HEK293 (cell line): Measurements from ENCODE around the gene RAP1GAP.

Experiments used
- BCL6B ChIP-seq: fragments of 450-650 bp; formaldehyde crosslinking; IDR thresholded peaks from 2 replicates; pipeline ENCODE4 v1.5.1; 2017; ENCODE audit warnings: missing biosample characterization, missing genetic modification characterization
- EGR2 ChIP-seq: fragments of 450-650 bp; formaldehyde crosslinking; IDR thresholded peaks from 2 replicates; pipeline ENCODE4 v1.5.1; 2016; ENCODE audit warnings: low read depth, missing biosample characterization, missing genetic modification characterization
- FEZF1 ChIP-seq: fragments of 450-650 bp; formaldehyde crosslinking; IDR thresholded peaks from 2 replicates; pipeline ENCODE4 v1.5.1; 2016; ENCODE audit warnings: missing biosample characterization, missing genetic modification characterization
- GLIS1 ChIP-seq: fragments of 450-650 bp; formaldehyde crosslinking; IDR thresholded peaks from 2 replicates; pipeline ENCODE4 v1.5.1; 2016; ENCODE audit warnings: missing biosample characterization, missing genetic modification characterization
- HOXC10 ChIP-seq: sonication (generic); formaldehyde crosslinking; IDR thresholded peaks from 2 replicates; pipeline ENCODE4 v1.8.1; 2023; ENCODE audit warnings: mild to moderate bottlenecking, missing genetic modification reagents
- HOXD13 ChIP-seq: sonication (generic); formaldehyde crosslinking; IDR thresholded peaks from 2 replicates; pipeline ENCODE4 v1.8.0; 2022; ENCODE audit warnings: missing genetic modification reagents, borderline replicate concordance
- INSM2 ChIP-seq: fragments of 450-650 bp; formaldehyde crosslinking; IDR thresholded peaks from 2 replicates; pipeline ENCODE4 v1.5.1; 2016; ENCODE audit warnings: missing biosample characterization, missing genetic modification characterization
- PRDM6 ChIP-seq: fragments of 450-650 bp; formaldehyde crosslinking; IDR thresholded peaks from 2 replicates; pipeline ENCODE4 v1.5.1; 2017; ENCODE audit warnings: missing biosample characterization, missing genetic modification characterization
- ZBTB11 ChIP-seq: fragments of 450-650 bp; formaldehyde crosslinking; conservative IDR thresholded peaks from 2 replicates; pipeline ENCODE4 v1.5.1; 2016; ENCODE audit warnings: low read depth, missing biosample characterization, missing genetic modification characterization
- ZBTB26 ChIP-seq: fragments of 450-650 bp; formaldehyde crosslinking; optimal IDR thresholded peaks from 2 replicates; pipeline ENCODE3; 2016; ENCODE audit warnings: missing biosample characterization, mild to moderate bottlenecking, missing genetic modification characterization
- ZBTB44 ChIP-seq: fragments of 450-650 bp; IDR thresholded peaks from 2 replicates; pipeline ENCODE4 v1.5.1; 2018; ENCODE audit warnings: missing biosample characterization, mild to moderate bottlenecking, missing genetic modification characterization
- ZBTB8A ChIP-seq: fragments of 450-650 bp; formaldehyde crosslinking; IDR thresholded peaks from 2 replicates; pipeline ENCODE4 v1.5.1; 2016; ENCODE audit warnings: missing biosample characterization, missing genetic modification characterization
- ZFP3 ChIP-seq: fragments of 450-650 bp; formaldehyde crosslinking; IDR thresholded peaks from 2 replicates; pipeline ENCODE4 v1.5.1; 2016; ENCODE audit warnings: low read depth, missing biosample characterization, missing genetic modification characterization
- ZFP41 ChIP-seq: fragments of 450-650 bp; formaldehyde crosslinking; IDR thresholded peaks from 2 replicates; pipeline ENCODE4 v1.5.1; 2016; ENCODE audit warnings: missing biosample characterization, missing genetic modification characterization, borderline replicate concordance
- ZNF155 ChIP-seq: fragments of 450-650 bp; formaldehyde crosslinking; IDR thresholded peaks from 2 replicates; pipeline ENCODE4 v1.5.1; 2016; ENCODE audit warnings: missing biosample characterization, missing genetic modification characterization
- ZNF354C ChIP-seq: fragments of 450-650 bp; formaldehyde crosslinking; IDR thresholded peaks from 2 replicates; pipeline ENCODE4 v1.5.1; 2016; ENCODE audit warnings: missing biosample characterization, missing genetic modification characterization, low read depth, borderline replicate concordance
- ZNF423 ChIP-seq: fragments of 450-650 bp; formaldehyde crosslinking; IDR thresholded peaks from 2 replicates; pipeline ENCODE4 v1.5.1; 2016; ENCODE audit warnings: missing biosample characterization, missing genetic modification characterization
- ZNF544 ChIP-seq: fragments of 450-650 bp; formaldehyde crosslinking; IDR thresholded peaks from 2 replicates; pipeline ENCODE4 v1.5.0; 2017; ENCODE audit warnings: missing biosample characterization, missing genetic modification characterization
- ZNF549 ChIP-seq: fragments of 450-650 bp; IDR thresholded peaks from 2 replicates; pipeline ENCODE4 v1.5.1; 2018; ENCODE audit warnings: missing biosample characterization, missing genetic modification characterization, mild to moderate bottlenecking, inconsistent platforms, moderate library complexity
- ZNF610 ChIP-seq: fragments of 450-650 bp; formaldehyde crosslinking; IDR thresholded peaks from 2 replicates; pipeline ENCODE4 v1.5.1; 2016; ENCODE audit warnings: missing biosample characterization, missing genetic modification characterization, borderline replicate concordance
- ZNF624 ChIP-seq: fragments of 450-650 bp; formaldehyde crosslinking; IDR thresholded peaks from 2 replicates; pipeline ENCODE4 v1.5.1; 2017; ENCODE audit warnings: missing biosample characterization, missing genetic modification characterization
- ZNF704 ChIP-seq: fragments of 450-650 bp; formaldehyde crosslinking; IDR thresholded peaks from 2 replicates; pipeline ENCODE4 v1.5.1; 2016; ENCODE audit warnings: missing biosample characterization, missing genetic modification characterization
- TF ChIP-seq, protein P1 (sequence below): fragments of 450-650 bp; formaldehyde crosslinking; IDR thresholded peaks from 2 replicates; pipeline ENCODE4 v1.5.1; 2016; ENCODE audit warnings: missing biosample characterization, missing genetic modification characterization, borderline replicate concordance

The RAP1GAP gene

GRCh38 chr1:21574466-21575151 is 94.5 kb downstream of the RAP1GAP start (continued):
- TF ChIP-seq ZBTB44 (tag by site-specific recombination) (no peak), ZBTB26 (tag by site-specific recombination) (no peak), FEZF1 (tag by site-specific recombination) (no peak), ZNF624 (tag by site-specific recombination) (no peak), ZBTB11 (tag by site-specific recombination) (no peak), ZNF155 (tag by site-specific recombination) (no peak), ZNF544 (tag by site-specific recombination) (no peak), ZNF354C (tag by site-specific recombination) (no peak), GLIS1 (tag by site-specific recombination) (no peak), ZNF704 (tag by site-specific recombination) (no peak), INSM2 (tag by site-specific recombination) (no peak), EGR2 (tag by site-specific recombination) (peak; percentile 73; the same call in 1 of the 2 replicates), ZFP3 (tag by site-specific recombination) (no peak), BCL6B (no peak), PRDM6 (tag by site-specific recombination) (no peak), ZNF610 (tag by site-specific recombination) (no peak), ZFP41 (tag by site-specific recombination) (no peak), HOXC10 (CRISPR knock-in tag) (no peak), ZNF423 (tag by site-specific recombination) (0 out of 2 replicates have a peak, but pooled peaks have one; percentile 24), ZBTB8A (tag by site-specific recombination) (0 out of 2 replicates have a peak, but pooled peaks have one; percentile 23), ZNF549 (tag by site-specific recombination) (no peak), HOXD13 (CRISPR knock-in tag) (no peak)
- TF ChIP-seq, protein P1, sequence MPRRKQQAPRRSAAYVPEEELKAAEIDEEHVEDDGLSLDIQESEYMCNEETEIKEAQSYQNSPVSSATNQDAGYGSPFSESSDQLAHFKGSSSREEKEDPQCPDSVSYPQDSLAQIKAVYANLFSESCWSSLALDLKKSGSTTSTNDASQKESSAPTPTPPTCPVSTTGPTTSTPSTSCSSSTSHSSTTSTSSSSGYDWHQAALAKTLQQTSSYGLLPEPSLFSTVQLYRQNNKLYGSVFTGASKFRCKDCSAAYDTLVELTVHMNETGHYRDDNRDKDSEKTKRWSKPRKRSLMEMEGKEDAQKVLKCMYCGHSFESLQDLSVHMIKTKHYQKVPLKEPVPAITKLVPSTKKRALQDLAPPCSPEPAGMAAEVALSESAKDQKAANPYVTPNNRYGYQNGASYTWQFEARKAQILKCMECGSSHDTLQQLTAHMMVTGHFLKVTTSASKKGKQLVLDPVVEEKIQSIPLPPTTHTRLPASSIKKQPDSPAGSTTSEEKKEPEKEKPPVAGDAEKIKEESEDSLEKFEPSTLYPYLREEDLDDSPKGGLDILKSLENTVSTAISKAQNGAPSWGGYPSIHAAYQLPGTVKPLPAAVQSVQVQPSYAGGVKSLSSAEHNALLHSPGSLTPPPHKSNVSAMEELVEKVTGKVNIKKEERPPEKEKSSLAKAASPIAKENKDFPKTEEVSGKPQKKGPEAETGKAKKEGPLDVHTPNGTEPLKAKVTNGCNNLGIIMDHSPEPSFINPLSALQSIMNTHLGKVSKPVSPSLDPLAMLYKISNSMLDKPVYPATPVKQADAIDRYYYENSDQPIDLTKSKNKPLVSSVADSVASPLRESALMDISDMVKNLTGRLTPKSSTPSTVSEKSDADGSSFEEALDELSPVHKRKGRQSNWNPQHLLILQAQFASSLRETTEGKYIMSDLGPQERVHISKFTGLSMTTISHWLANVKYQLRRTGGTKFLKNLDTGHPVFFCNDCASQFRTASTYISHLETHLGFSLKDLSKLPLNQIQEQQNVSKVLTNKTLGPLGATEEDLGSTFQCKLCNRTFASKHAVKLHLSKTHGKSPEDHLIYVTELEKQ (tag by site-specific recombination): no peak
